Right lobe of liver (tissue), 6 donors: ENCODE measurements around the gene ZNHIT6. TPM values are rescaled to one million over a fixed set of nuclear protein-coding genes. Genes with fewer than 3 reads are reported as not detected.
A peak's percentile ranks its signal among the peaks of the same experiment; 100 is the strongest.

Experiments used
- ATAC-seq, 4 donors: fragments of 200-7000 bp; cut with Tn5 transposase; one replicate each; pipeline ENCODE4 v1.9.1; 2020; ENCODE audit warnings: mild to moderate bottlenecking in 4 of 4, moderate library complexity in 4 of 4
- DNase-seq, 3 donors: peaks; one replicate each; pipeline ENCODE4 v3.0.0-alpha.2; 2020
- H3K27ac ChIP-seq, 3 donors: fragments of 200-600 bp; one replicate each; pipeline ENCODE4 v1.8.0; 2022
- H3K27me3 ChIP-seq, 2 donors: fragments of 200-600 bp; one replicate each; pipeline ENCODE4 v1.8.0; 2022
- H3K36me3 ChIP-seq, 4 donors: fragments of 200-600 bp; sonication (generic) in 1 of 4; one replicate each; pipeline versions ENCODE4 v1.5.1 to v1.8.0; 2017 to 2022; ENCODE audit warnings: control low read depth in 1 of 4
- H3K4me1 ChIP-seq, 4 donors: fragments of 200-600 bp; sonication (generic) in 1 of 4; one replicate each; pipeline versions ENCODE4 v1.5.1 to v1.8.0; 2017 to 2022; ENCODE audit warnings: control low read depth in 1 of 4
- H3K4me3 ChIP-seq, 3 donors: fragments of 200-600 bp; one replicate each; pipeline ENCODE4 v1.8.0; 2022
- H3K9me3 ChIP-seq, 4 donors: fragments of 200-600 bp; sonication (generic) in 1 of 4; one replicate each; pipeline versions ENCODE4 v1.5.1 to v1.8.0; 2017 to 2022; ENCODE audit warnings: control low read depth in 1 of 4
- POLR2A ChIP-seq: fragments of 450-650 bp; IDR thresholded peaks from one replicate; pipeline ENCODE4 v1.6.1; 2017; ENCODE audit warnings: antibody characterized with exemption, mild to moderate bottlenecking
- WGBS: methylation state at CpG from one replicate; pipeline ENCODE4 v1.1.6; 2018; ENCODE audit warnings: low coverage, low lambda C conversion rate; ENCODE audit not compliant: insufficient coverage; ENCODE audit errors: missing lambda C conversion rate; 5-methylcytosine and 5-hydroxymethylcytosine counted together
- intact Hi-C, 2 donors: fragments of 100-400 bp; cut with DNase I; formaldehyde crosslinking; loops; one replicate each; pipeline versions ENCODE4 v1.11.2 to v1.14.1; 2022
- total RNA-seq, 6 experiments: library from RNA; depleted of rRNA in 2 of 6; stranded (reverse); fragments of >200 nt in 2 of 6; fragmentation: NEBNext Ultra II Directional in 3 of 6; extraction: Animal tissue kit (Norgen Biotek cat#: 25700) in 3 of 6; gene quantifications; one replicate each; pipeline versions ENCODE4 v1.1.0 to v1.2.4, GENCODE V29; 2016 to 2023
- TF ChIP-seq, protein P1 (sequence below), 4 donors: fragments of 200-600 bp in 3 of 4; fragments of 450-650 bp in 1 of 4; IDR thresholded peaks; one replicate each; pipeline versions ENCODE4 v1.5.1 to v1.8.0; 2016 to 2022; ENCODE audit warnings: antibody characterized with exemption in 4 of 4, mild to moderate bottlenecking in 2 of 4
- donor health status: DM: no; HTN: yes; CAD: no.
- donor health status: DM: no; HTN: no; CAD: no.
- donor health status: DM: no; HTN: no; CAD: no.
- donor health status: DM: no; HTN: yes; CAD: no.
- donor health status: DM: no; HTN: yes; CAD: no.

Gene ZNHIT6
- total RNA-seq, 6 experiments from 2014 or later = 3.1 to 5.1 (median 4.2) TPM

DNA sequence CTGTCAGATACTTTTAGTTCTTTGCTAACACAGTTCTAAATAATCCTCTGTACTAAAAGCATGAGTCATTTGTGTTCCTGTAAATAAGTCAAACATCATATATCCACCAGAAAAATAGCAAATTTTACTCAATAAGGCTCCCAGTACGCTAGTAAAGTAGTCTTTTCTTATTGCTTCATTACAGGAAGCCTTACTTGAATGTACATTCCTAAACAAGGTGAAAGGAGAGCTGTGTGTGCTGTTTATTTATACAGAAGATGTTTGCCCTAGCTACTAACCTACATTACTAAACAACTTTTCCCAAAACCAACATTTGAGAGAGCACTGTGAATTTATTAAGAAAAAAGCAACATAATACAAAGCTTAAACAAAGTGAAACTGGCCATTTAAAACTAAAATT is 52.0 kb downstream of the ZNHIT6 start:
- Histone ChIP-seq H3K27ac (no peak overlapping the region), H3K36me3 (no peaks in the 10 kb centered on the region), H3K4me1 (peaks cover 0 to 5% (median 0%) of the 10 kb centered on the region in 4 donors), H3K9me3 (no peaks in the 10 kb centered on the region), H3K27me3 (no peaks in the 10 kb centered on the region), H3K4me3 (no peak overlapping the region)
- intact Hi-C loops = no loop called here
- ATAC-seq = peak in 1 of 4 donors; percentile 37
- WGBS = 91% methylated on average over 1 of the region's 1 CpG
- DNase-seq = no peak
- no peak for TF ChIP-seq POLR2A
- TF ChIP-seq, protein P1, sequence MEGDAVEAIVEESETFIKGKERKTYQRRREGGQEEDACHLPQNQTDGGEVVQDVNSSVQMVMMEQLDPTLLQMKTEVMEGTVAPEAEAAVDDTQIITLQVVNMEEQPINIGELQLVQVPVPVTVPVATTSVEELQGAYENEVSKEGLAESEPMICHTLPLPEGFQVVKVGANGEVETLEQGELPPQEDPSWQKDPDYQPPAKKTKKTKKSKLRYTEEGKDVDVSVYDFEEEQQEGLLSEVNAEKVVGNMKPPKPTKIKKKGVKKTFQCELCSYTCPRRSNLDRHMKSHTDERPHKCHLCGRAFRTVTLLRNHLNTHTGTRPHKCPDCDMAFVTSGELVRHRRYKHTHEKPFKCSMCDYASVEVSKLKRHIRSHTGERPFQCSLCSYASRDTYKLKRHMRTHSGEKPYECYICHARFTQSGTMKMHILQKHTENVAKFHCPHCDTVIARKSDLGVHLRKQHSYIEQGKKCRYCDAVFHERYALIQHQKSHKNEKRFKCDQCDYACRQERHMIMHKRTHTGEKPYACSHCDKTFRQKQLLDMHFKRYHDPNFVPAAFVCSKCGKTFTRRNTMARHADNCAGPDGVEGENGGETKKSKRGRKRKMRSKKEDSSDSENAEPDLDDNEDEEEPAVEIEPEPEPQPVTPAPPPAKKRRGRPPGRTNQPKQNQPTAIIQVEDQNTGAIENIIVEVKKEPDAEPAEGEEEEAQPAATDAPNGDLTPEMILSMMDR (IDR thresholded peaks at IDR 0.05) = no peak

DNA sequence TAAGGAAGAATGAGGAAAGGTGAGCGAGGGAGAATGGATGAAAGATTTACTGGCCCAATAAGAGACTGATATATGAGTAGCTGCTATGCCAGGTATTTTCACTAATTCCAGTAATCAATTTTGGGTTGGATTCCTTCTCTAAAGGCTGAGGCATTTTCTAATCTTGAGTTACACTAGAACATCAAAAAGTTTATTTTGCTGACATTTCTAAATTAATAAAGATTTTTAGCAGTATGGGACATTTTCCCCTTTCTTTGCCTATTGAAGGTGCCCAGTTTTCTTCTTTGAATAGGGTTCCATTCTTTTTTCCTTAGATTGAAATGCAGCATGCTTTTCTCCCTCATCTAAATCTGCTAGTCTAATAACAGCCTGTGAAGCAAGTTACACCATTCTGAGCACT is 52.9 kb downstream of the ZNHIT6 start:
- no peaks in the 10 kb centered on the region for H3K36me3 ChIP-seq
- no peak overlapping the region for H3K27ac ChIP-seq
- H3K9me3 ChIP-seq = no peaks in the 10 kb centered on the region
- peaks cover 0 to 5% (median 0%) of the 10 kb centered on the region in 4 donors for H3K4me1 ChIP-seq
- no peak overlapping the region for H3K4me3 ChIP-seq
- ATAC-seq (no peak), DNase-seq (no peak)
- H3K27me3 ChIP-seq = no peaks in the 10 kb centered on the region
- intact Hi-C loops = no loop called here
- no peak for TF ChIP-seq POLR2A
- WGBS = 100% methylated on average over 1 of the region's 1 CpG

DNA sequence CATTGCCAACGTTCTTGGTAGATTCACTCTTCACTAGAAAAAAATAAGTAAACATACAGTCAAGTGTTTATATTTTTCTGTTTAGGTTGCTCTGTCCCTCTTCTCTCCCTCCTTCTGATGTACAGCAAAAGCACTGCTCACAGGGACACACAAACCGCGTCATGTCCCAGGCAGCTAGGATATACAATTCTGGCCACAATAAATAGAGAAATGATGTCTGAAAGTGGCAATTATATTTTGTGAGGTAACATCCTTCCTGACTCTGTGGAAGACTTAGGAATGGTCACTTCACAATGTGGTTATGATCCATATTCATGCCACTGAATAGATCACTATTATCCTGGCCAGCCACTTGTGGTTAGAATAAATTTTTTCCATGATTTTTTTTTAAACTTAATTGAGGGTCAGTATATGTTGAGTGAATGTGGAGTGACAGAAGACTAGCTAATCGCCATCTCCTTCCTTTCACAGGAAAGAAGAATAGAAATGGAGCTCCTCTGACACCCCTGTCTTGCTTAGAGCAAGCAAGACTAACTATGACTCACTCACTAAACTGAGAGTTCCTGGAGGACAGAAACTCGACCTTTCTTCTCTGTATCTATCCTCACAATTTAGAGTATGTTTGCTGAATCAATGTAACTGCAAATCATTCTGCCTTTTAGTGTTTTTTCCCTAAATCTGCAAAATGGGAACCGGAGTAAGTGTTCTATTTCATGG is 54.0 kb downstream of the ZNHIT6 start:
- Histone ChIP-seq H3K9me3 (no peaks in the 10 kb centered on the region), H3K4me3 (no peak overlapping the region), H3K27ac (no peak overlapping the region), H3K36me3 (no peaks in the 10 kb centered on the region), H3K4me1 (peaks cover 0 to 5% (median 0%) of the 10 kb centered on the region in 4 donors), H3K27me3 (no peaks in the 10 kb centered on the region)
- intact Hi-C loops = no loop called here
- ATAC-seq (peak in 1 of 4 donors; percentile 21), DNase-seq (no peak)
- TF ChIP-seq, protein P1 (IDR thresholded peaks at IDR 0.05) = no peak
- no peak for TF ChIP-seq POLR2A
- WGBS = 78% methylated on average over 6 of the region's 6 CpGs

DNA sequence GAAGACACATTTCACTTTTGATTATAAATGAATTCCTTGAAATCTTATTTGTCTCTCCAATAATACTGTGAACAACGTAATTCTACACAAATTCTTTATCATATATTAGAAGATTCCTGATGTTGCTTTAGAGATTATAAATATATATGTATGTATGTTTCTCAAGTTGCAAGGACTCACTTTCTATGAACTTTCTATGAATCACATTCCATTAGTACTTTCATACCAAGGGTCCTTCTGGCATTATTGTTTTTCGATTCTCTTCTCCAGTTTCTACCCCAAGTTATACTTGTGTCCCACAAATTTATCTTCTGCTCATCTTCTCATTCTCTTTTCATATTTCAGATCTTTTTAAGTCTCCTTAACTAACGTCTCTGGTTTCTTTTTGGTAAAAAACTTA is 55.9 kb downstream of the ZNHIT6 start:
- intact Hi-C loops = no loop called here
- Histone ChIP-seq H3K27me3 (no peaks in the 10 kb centered on the region), H3K4me1 (peaks cover 0 to 5% (median 0%) of the 10 kb centered on the region in 4 donors), H3K27ac (no peak overlapping the region), H3K9me3 (no peaks in the 10 kb centered on the region), H3K4me3 (no peak overlapping the region), H3K36me3 (no peaks in the 10 kb centered on the region)
- TF ChIP-seq, protein P1 (IDR thresholded peaks at IDR 0.05) = no peak
- no peak for TF ChIP-seq POLR2A
- 93% methylated on average over 3 of the region's 3 CpGs for WGBS
- ATAC-seq (no peak), DNase-seq (no peak)

DNA sequence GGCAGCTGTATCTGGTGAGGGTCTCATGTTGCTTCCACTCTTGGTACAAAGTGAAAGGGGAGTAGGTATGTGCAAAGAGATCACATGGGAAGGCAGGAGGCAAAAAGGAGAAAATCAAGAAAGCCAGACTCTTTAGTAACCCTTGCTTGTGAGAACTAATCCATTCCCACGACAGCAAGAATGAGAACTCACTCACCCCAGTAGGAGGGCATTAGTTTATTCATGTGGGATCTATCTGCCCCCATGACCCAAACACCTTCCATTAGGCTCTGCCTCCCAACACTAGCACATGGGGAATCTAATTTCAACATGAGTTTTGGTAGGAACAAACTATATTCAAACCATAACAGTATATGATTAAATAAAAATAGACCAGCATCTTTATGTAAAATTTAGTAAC is 57.6 kb downstream of the ZNHIT6 start:
- no peaks in the 10 kb centered on the region for H3K27me3 ChIP-seq
- no peak for TF ChIP-seq POLR2A
- TF ChIP-seq, protein P1 (IDR thresholded peaks at IDR 0.05) = no peak
- H3K4me3 ChIP-seq = no peak overlapping the region
- DNase-seq = no peak
- no peak overlapping the region for H3K27ac ChIP-seq
- H3K36me3 ChIP-seq = no peaks in the 10 kb centered on the region
- H3K4me1 ChIP-seq = no peaks in the 10 kb centered on the region
- no peak for ATAC-seq
- WGBS = 80% methylated on average over 1 of the region's 1 CpG
- H3K9me3 ChIP-seq = no peaks in the 10 kb centered on the region
- intact Hi-C loops = no loop called here
